CD4-positive, alpha-beta T cell treated with Interleukin-6 for 4 hours (primary cell): ENCODE measurements around the gene CDH12.
"Not testable (repeated sequence)": the region's sequence is repeated elsewhere in the genome, so short reads cannot be mapped to it uniquely, and the experiment has no call there.

Experiments
- DNase-seq: peaks from one replicate; pipeline ENCODE4 v3.0.0-alpha.2; 2020; ENCODE audit warnings: mixed read lengths

CDH12 gene

GRCh38 chr5:22249209-22249729, 603.9 kb downstream of the CDH12 start:
- DNase-seq = no peak

GRCh38 chr5:22245770-22246169, 607.4 kb downstream of the CDH12 start:
- DNase-seq = no peak

- no peak for DNase-seq
These were observed 610.6 kb downstream of the CDH12 start for GRCh38 chr5:22242532-22242931.

- no peak for DNase-seq
These were observed 615.1 kb downstream of the CDH12 start for GRCh38 chr5:22238047-22238446.

GRCh38 chr5:22226423-22226822, 626.7 kb downstream of the CDH12 start:
- no peak for DNase-seq

GRCh38 chr5:22223079-22223478, 630.1 kb downstream of the CDH12 start:
- DNase-seq = no peak

- DNase-seq = not testable (repeated sequence)
These were observed 639.2 kb downstream of the CDH12 start for GRCh38 chr5:22213703-22214495.

- not testable (repeated sequence) for DNase-seq
These were observed 640.7 kb downstream of the CDH12 start for GRCh38 chr5:22212254-22212991.

GRCh38 chr5:22208463-22208862, 644.7 kb downstream of the CDH12 start:
- not testable (repeated sequence) for DNase-seq

- DNase-seq = not testable (repeated sequence)
These were observed 664.5 kb downstream of the CDH12 start for GRCh38 chr5:22188651-22189050.

- DNase-seq = not testable (repeated sequence)
These were observed 665.4 kb downstream of the CDH12 start for GRCh38 chr5:22187632-22188228.

GRCh38 chr5:22169226-22169625, 683.9 kb downstream of the CDH12 start:
- not testable (repeated sequence) for DNase-seq

GRCh38 chr5:22168704-22169103, 684.4 kb downstream of the CDH12 start:
- not testable (repeated sequence) for DNase-seq

- DNase-seq = not testable (repeated sequence)
These were observed 687.2 kb downstream of the CDH12 start for GRCh38 chr5:22165931-22166330.

GRCh38 chr5:22164910-22165748, 688.0 kb downstream of the CDH12 start:
- not testable (repeated sequence) for DNase-seq

GRCh38 chr5:22156953-22157352, 696.2 kb downstream of the CDH12 start:
- not testable (repeated sequence) for DNase-seq

GRCh38 chr5:22154779-22155178, 698.4 kb downstream of the CDH12 start:
- DNase-seq = not testable (repeated sequence)

GRCh38 chr5:22151801-22152200, 701.3 kb downstream of the CDH12 start:
- DNase-seq = not testable (repeated sequence)

- not testable (repeated sequence) for DNase-seq
These were observed 712.7 kb downstream of the CDH12 start for GRCh38 chr5:22140418-22140817.

- DNase-seq = not testable (repeated sequence)
These were observed 713.4 kb downstream of the CDH12 start for GRCh38 chr5:22139662-22140300.

- DNase-seq = no peak
These were observed 741.8 kb downstream of the CDH12 start for GRCh38 chr5:22111320-22111719.

GRCh38 chr5:22109315-22109714, 743.8 kb downstream of the CDH12 start:
- no peak for DNase-seq
